NCI-H446 treated with DMSO at 0.1 percent for 48 hours (cell line): ENCODE data around the gene DEPDC5.
"Not testable (repeated sequence)": the region's sequence is repeated elsewhere in the genome, so short reads cannot be mapped to it uniquely, and the experiment has no call there.

Experiments used
- DNase-seq: peaks from one replicate; lab custom pipeline; 2025; lab: John Stamatoyannopoulos, UW

The DEPDC5 gene

GRCh38 chr22:31815383-31815814 is 61.6 kb downstream of the DEPDC5 start:
- not testable (repeated sequence) for DNase-seq

GRCh38 chr22:31816750-31817149 is 62.9 kb downstream of the DEPDC5 start:
- no peak for DNase-seq

GRCh38 chr22:31818481-31819392 is 64.9 kb downstream of the DEPDC5 start:
- no peak for DNase-seq

GRCh38 chr22:31820655-31821054 is 66.8 kb downstream of the DEPDC5 start:
- DNase-seq, result no peak

- no peak for DNase-seq
These were observed 67.8 kb downstream of the DEPDC5 start for GRCh38 chr22:31821572-31821971.

- no peak for DNase-seq
These were observed 68.7 kb downstream of the DEPDC5 start for GRCh38 chr22:31822523-31822922.

GRCh38 chr22:31825513-31825912 is 71.7 kb downstream of the DEPDC5 start:
- no peak for DNase-seq

- no peak for DNase-seq
These were observed 72.6 kb downstream of the DEPDC5 start for GRCh38 chr22:31826443-31826842.

GRCh38 chr22:31828739-31829138 is 74.9 kb downstream of the DEPDC5 start:
- no peak for DNase-seq

GRCh38 chr22:31829505-31829904 is 75.7 kb downstream of the DEPDC5 start:
- no peak for DNase-seq

- DNase-seq, result no peak
These were observed 76.9 kb downstream of the DEPDC5 start for GRCh38 chr22:31830721-31831070.

GRCh38 chr22:31833930-31834329 is 80.1 kb downstream of the DEPDC5 start:
- DNase-seq, result no peak

- DNase-seq, result no peak
These were observed 82.2 kb downstream of the DEPDC5 start for GRCh38 chr22:31836010-31836409.

GRCh38 chr22:31838917-31839316 is 85.1 kb downstream of the DEPDC5 start:
- no peak for DNase-seq

GRCh38 chr22:31839986-31840385 is 86.2 kb downstream of the DEPDC5 start:
- no peak for DNase-seq

GRCh38 chr22:31840585-31840984 is 86.8 kb downstream of the DEPDC5 start:
- DNase-seq, result no peak

- DNase-seq, result no peak
These were observed 87.4 kb downstream of the DEPDC5 start for GRCh38 chr22:31841078-31841827.

- DNase-seq, result no peak
These were observed 89.7 kb downstream of the DEPDC5 start for GRCh38 chr22:31843526-31843925.

- no peak for DNase-seq
These were observed 91.1 kb downstream of the DEPDC5 start for GRCh38 chr22:31844941-31845340.

GRCh38 chr22:31846161-31847115 is 92.6 kb downstream of the DEPDC5 start:
- no peak for DNase-seq

- DNase-seq, result no peak
These were observed 94.6 kb downstream of the DEPDC5 start for GRCh38 chr22:31848411-31848810.

GRCh38 chr22:31850135-31850534 is 96.3 kb downstream of the DEPDC5 start:
- no peak for DNase-seq
